NT2/D1 (cell line): ENCODE data around the gene APRT.

Experiments
- SUZ12 ChIP-seq: IDR thresholded peaks from 2 replicates; pipeline ENCODE4 v1.6.1; 2011; ENCODE audit not compliant: insufficient read length, insufficient read depth; ENCODE audit errors: extremely low read depth
- YY1 ChIP-seq: IDR thresholded peaks from 2 replicates; pipeline ENCODE4 v1.6.1; 2011; ENCODE audit not compliant: insufficient read length, insufficient read depth
- ZNF274 ChIP-seq: IDR thresholded peaks from 2 replicates; pipeline ENCODE4 v1.6.1; 2011; ENCODE audit warnings: mild to moderate bottlenecking, low read depth, low read length

- TF ChIP-seq ZNF274 = no peak
- no peak for TF ChIP-seq YY1
- TF ChIP-seq SUZ12 = no peak
Measured at GRCh38 chr16:88781140-88782077, 30.3 kb downstream of the APRT start.
